ENCODE measurements around the gene CAP2. TPM values are rescaled to one million over a fixed set of nuclear protein-coding genes. Genes with fewer than 3 reads are reported as not detected.

CAP2 gene
- total RNA-seq, 1 donor from 2014 or later: 8.5 TPM

DNA sequence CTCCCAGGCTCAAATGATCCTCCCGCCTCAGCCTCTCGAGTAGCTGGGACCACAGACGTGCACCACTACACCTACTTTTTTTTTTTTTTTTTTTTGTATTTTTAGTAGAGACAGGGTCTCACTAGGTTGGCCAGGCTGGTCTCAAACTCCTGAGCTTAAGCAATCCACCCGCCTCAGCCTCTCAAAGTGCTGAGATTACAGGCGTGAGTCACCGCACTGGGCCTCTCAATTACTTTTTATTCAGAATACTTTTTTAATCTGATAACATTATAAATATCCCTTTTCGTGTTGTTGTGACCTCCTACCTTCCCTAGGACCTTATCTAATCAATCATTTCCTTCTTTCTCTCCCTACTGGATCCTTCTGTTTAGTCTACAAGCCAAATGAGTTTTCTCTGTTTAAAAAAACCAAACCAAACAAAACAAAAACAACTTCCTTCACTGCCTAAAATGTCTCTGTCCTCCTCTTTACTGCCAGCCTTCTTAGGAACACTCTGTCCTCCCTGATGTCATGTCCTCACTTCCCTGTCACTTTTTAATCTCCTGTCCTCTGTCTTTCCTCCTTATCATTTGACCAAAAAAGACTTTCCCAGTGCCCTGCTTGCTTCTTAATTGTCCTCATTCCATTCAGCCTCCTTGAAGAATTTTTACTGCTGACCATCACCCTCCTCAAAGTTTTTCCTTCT lies 85.0 kb downstream of the CAP2 start:
- DNase-seq (ENCODE audit: low read depth): no peak
- TF ChIP-seq, protein P1, sequence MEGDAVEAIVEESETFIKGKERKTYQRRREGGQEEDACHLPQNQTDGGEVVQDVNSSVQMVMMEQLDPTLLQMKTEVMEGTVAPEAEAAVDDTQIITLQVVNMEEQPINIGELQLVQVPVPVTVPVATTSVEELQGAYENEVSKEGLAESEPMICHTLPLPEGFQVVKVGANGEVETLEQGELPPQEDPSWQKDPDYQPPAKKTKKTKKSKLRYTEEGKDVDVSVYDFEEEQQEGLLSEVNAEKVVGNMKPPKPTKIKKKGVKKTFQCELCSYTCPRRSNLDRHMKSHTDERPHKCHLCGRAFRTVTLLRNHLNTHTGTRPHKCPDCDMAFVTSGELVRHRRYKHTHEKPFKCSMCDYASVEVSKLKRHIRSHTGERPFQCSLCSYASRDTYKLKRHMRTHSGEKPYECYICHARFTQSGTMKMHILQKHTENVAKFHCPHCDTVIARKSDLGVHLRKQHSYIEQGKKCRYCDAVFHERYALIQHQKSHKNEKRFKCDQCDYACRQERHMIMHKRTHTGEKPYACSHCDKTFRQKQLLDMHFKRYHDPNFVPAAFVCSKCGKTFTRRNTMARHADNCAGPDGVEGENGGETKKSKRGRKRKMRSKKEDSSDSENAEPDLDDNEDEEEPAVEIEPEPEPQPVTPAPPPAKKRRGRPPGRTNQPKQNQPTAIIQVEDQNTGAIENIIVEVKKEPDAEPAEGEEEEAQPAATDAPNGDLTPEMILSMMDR (IDR thresholded peaks at IDR 0.05; ENCODE audit: insufficient read depth, low read length, poor library complexity, severe bottlenecking): no peak
- H3K4me3 ChIP-seq (ENCODE audit: low read depth, low read length): no peak overlapping the region
- H3K27me3 ChIP-seq (ENCODE audit: control insufficient read depth, insufficient read depth, low read length): no peaks in the 10 kb centered on the region
- no peaks in the 10 kb centered on the region for H3K36me3 ChIP-seq (ENCODE audit: control insufficient read depth, insufficient read depth, low read length)

DNA sequence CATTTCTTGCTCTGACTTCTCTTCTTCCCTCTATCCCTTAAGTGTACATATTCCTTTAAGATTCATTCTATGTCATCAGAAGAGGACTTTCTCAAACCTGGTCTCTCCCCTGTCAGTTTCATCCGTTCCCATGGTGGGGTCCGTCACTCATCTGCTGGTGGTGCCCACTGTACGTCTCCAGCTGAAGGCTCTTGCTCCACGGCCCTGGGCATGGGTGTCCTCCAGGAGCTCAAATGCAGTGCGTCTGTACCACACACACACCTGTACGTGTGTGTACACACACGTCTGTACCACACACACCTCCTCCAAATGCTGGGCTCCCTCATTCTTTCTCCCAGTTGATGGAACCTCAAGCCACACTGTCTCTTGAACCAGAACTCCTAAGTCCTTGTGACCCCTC lies 85.6 kb downstream of the CAP2 start:
- DNase-seq (ENCODE audit: low read depth): no peak
- Histone ChIP-seq H3K27me3 (ENCODE audit: control insufficient read depth, insufficient read depth, low read length) (no peaks in the 10 kb centered on the region), H3K36me3 (ENCODE audit: control insufficient read depth, insufficient read depth, low read length) (no peaks in the 10 kb centered on the region), H3K4me3 (ENCODE audit: low read depth, low read length) (no peak overlapping the region)
- TF ChIP-seq, protein P1 (IDR thresholded peaks at IDR 0.05; ENCODE audit: insufficient read depth, low read length, poor library complexity, severe bottlenecking): no peak

DNA sequence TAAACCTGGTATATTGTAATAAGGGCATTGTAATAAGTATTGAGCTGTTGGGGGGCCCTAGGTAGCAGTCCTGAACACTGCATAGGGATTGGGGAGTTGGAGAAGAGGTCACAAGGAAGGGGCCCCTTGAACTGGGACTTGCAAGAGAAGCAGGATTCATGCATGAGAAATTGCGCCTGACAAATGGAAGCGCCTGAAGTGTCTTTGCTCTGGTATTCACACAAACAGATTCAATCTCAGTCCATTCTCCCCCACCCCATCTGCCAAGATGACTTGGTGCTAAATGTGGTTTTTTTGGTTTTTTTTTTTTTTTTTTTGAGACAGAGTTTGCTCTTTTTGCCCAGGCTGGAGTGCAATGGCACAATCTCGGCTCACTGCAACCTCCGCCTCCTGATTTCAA lies 87.1 kb downstream of the CAP2 start:
- TF ChIP-seq, protein P1 (IDR thresholded peaks at IDR 0.05; ENCODE audit: insufficient read depth, low read length, poor library complexity, severe bottlenecking): no peak
- DNase-seq (ENCODE audit: low read depth): no peak
- no peak overlapping the region for H3K4me3 ChIP-seq (ENCODE audit: low read depth, low read length)
- no peaks in the 10 kb centered on the region for H3K27me3 ChIP-seq (ENCODE audit: control insufficient read depth, insufficient read depth, low read length)
- H3K36me3 ChIP-seq (ENCODE audit: control insufficient read depth, insufficient read depth, low read length): no peaks in the 10 kb centered on the region

DNA sequence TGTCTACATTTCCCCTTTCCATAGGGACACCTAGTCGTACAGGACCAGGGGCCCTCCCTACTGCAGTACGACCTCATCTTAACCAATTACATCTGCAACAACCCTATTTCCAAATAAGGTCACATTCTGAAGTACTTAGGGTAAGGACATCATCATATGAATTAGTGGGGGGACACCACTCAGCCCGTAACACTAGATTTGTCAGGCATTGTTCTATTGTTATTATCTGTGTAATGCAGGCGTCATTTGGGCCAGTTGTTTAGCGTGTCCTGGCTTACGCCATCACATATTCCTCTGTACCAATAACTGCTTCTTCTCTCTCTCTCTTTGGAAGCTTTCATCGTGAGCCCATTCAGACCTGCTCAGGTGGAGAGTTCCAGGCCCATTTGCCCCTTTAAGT lies 89.3 kb downstream of the CAP2 start:
- no peaks in the 10 kb centered on the region for H3K27me3 ChIP-seq (ENCODE audit: control insufficient read depth, insufficient read depth, low read length)
- TF ChIP-seq, protein P1 (IDR thresholded peaks at IDR 0.05; ENCODE audit: insufficient read depth, low read length, poor library complexity, severe bottlenecking): no peak
- no peak for DNase-seq (ENCODE audit: low read depth)

DNA sequence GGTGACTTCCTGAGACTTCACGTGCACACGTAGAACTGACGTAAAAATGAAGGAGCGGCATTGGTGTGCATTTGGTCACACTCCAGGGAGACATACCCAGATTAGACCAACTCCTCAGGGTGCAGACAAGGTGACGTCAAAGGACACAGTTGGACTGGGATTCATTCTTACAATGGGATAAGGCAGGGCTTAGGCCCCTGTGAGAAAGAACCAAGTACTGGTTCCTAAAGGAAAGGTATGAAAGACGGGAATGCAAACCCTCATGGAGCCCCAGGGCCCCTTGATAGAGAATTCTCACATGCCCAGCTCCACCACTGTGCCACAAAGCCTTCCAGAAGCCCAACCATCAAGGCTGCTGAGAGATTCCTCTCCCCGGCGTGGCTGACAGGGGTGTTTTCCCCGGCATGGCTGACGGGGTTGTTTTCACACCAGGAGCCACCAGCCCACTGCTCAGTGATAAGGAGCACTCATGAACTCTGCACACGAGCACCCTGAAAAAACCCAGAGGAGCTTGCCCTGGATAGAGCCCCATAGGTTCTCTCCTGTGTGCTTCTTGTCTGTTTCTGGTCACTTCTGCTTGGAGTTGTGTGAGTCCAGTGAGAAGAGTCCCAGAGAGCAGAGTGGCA lies 90.1 kb downstream of the CAP2 start:
- TF ChIP-seq, protein P1 (IDR thresholded peaks at IDR 0.05; ENCODE audit: insufficient read depth, low read length, poor library complexity, severe bottlenecking): no peak
- no peak for DNase-seq (ENCODE audit: low read depth)
- no peaks in the 10 kb centered on the region for H3K27me3 ChIP-seq (ENCODE audit: control insufficient read depth, insufficient read depth, low read length)

More for the DNA sequence above, 89.3 kb downstream of the CAP2 start:
- no peak overlapping the region for H3K4me3 ChIP-seq (ENCODE audit: low read depth, low read length)
- H3K36me3 ChIP-seq (ENCODE audit: control insufficient read depth, insufficient read depth, low read length): no peaks in the 10 kb centered on the region

More for the DNA sequence above, 90.1 kb downstream of the CAP2 start:
- H3K36me3 ChIP-seq (ENCODE audit: control insufficient read depth, insufficient read depth, low read length): no peaks in the 10 kb centered on the region
- H3K4me3 ChIP-seq (ENCODE audit: low read depth, low read length): no peak overlapping the region
